Adipocyte (in vitro differentiated cells): ENCODE results near the gene TRIM2.

Experiments used
- DNase-seq: peaks from one replicate; pipeline ENCODE4 v3.0.0-alpha.2; 2015; ENCODE audit warnings: low read depth
- H3K27me3 ChIP-seq: replicated peaks from 2 replicates; pipeline ENCODE4 v1.7.0; 2013; ENCODE audit warnings: mild to moderate bottlenecking, low read length, moderate library complexity; ENCODE audit not compliant: control insufficient read depth, insufficient read depth
- H3K36me3 ChIP-seq: 2 replicates; pipeline ENCODE4 v1.7.0; 2013; ENCODE audit warnings: low read length, mild to moderate bottlenecking, moderate library complexity; ENCODE audit not compliant: control insufficient read depth, insufficient read depth, severe bottlenecking
- H3K4me1 ChIP-seq: 2 replicates; pipeline ENCODE4 v1.7.0; 2013; ENCODE audit warnings: mild to moderate bottlenecking, low read length, moderate library complexity; ENCODE audit not compliant: control insufficient read depth, insufficient read depth
- H3K4me3 ChIP-seq: 2 replicates; pipeline ENCODE4 v1.7.0; 2013; ENCODE audit warnings: mild to moderate bottlenecking, low read length, moderate library complexity
- H3K9ac ChIP-seq: 2 replicates; pipeline ENCODE4 v1.7.0; 2013; ENCODE audit warnings: mild to moderate bottlenecking, low read length, moderate library complexity
- H3K9me3 ChIP-seq: 2 replicates; pipeline ENCODE4 v1.7.0; 2013; ENCODE audit warnings: mild to moderate bottlenecking, low read length, moderate library complexity; ENCODE audit not compliant: control insufficient read depth

Gene TRIM2

GRCh38 chr4:153290134-153290533 is 85.9 kb downstream of the TRIM2 start:
- no peak for DNase-seq
- Histone ChIP-seq H3K9me3 (peaks cover 16% of the 10 kb centered on the region), H3K4me3 (no peak overlapping the region), H3K9ac (no peak overlapping the region), H3K4me1 (no peaks in the 10 kb centered on the region), H3K36me3 (no peaks in the 10 kb centered on the region), H3K27me3 (no peaks in the 10 kb centered on the region)

- no peak overlapping the region for H3K9ac ChIP-seq
- no peaks in the 10 kb centered on the region for H3K36me3 ChIP-seq
- H3K27me3 ChIP-seq = no peaks in the 10 kb centered on the region
- no peak for DNase-seq
- H3K9me3 ChIP-seq = peaks cover 16% of the 10 kb centered on the region
- peaks cover 9% of the 10 kb centered on the region for H3K4me1 ChIP-seq
- no peak overlapping the region for H3K4me3 ChIP-seq
These were observed 87.3 kb downstream of the TRIM2 start for GRCh38 chr4:153291562-153291961.

GRCh38 chr4:153292897-153293741 is 88.9 kb downstream of the TRIM2 start:
- DNase-seq = no peak
- H3K27me3 ChIP-seq = no peaks in the 10 kb centered on the region
- H3K9ac ChIP-seq = no peak overlapping the region
- peaks cover 12% of the 10 kb centered on the region for H3K4me1 ChIP-seq
- H3K9me3 ChIP-seq = peaks cover 11% of the 10 kb centered on the region
- H3K4me3 ChIP-seq = no peak overlapping the region
- no peaks in the 10 kb centered on the region for H3K36me3 ChIP-seq

GRCh38 chr4:153293742-153294057 is 89.5 kb downstream of the TRIM2 start:
- no peaks in the 10 kb centered on the region for H3K36me3 ChIP-seq
- peaks cover 12% of the 10 kb centered on the region for H3K4me1 ChIP-seq
- H3K27me3 ChIP-seq = no peaks in the 10 kb centered on the region
- H3K9me3 ChIP-seq = peaks cover 5% of the 10 kb centered on the region
- H3K9ac ChIP-seq = no peak overlapping the region
- H3K4me3 ChIP-seq = no peak overlapping the region
- no peak for DNase-seq

- Histone ChIP-seq H3K4me3 (no peak overlapping the region), H3K9ac (no peak overlapping the region), H3K27me3 (no peaks in the 10 kb centered on the region), H3K9me3 (peaks cover 6% of the 10 kb centered on the region), H3K36me3 (peaks cover under 1% of the 10 kb centered on the region), H3K4me1 (peaks cover 12% of the 10 kb centered on the region)
- peak; percentile 12 for DNase-seq
These were observed 90.4 kb downstream of the TRIM2 start for GRCh38 chr4:153294631-153295030.

GRCh38 chr4:153295131-153295755 is 91.0 kb downstream of the TRIM2 start:
- Histone ChIP-seq H3K36me3 (peaks cover 6% of the 10 kb centered on the region), H3K9ac (no peak overlapping the region), H3K9me3 (peaks cover 12% of the 10 kb centered on the region)

GRCh38 chr4:153296040-153296823 is 92.0 kb downstream of the TRIM2 start:
- Histone ChIP-seq H3K27me3 (no peaks in the 10 kb centered on the region), H3K4me1 (peaks cover 12% of the 10 kb centered on the region), H3K9me3 (peaks cover 13% of the 10 kb centered on the region), H3K4me3 (peak overlapping the region; percentile 15), H3K9ac (no peak overlapping the region), H3K36me3 (peaks cover 7% of the 10 kb centered on the region)
- peak; percentile 54 for DNase-seq

More at GRCh38 chr4:153295131-153295755, 91.0 kb downstream of the TRIM2 start:
- peaks cover 12% of the 10 kb centered on the region for H3K4me1 ChIP-seq
- no peak for DNase-seq
- no peaks in the 10 kb centered on the region for H3K27me3 ChIP-seq
- no peak overlapping the region for H3K4me3 ChIP-seq

- peaks cover 19% of the 10 kb centered on the region for H3K9me3 ChIP-seq
- no peak overlapping the region for H3K4me3 ChIP-seq
- H3K36me3 ChIP-seq = peaks cover 10% of the 10 kb centered on the region
These were observed 92.9 kb downstream of the TRIM2 start for GRCh38 chr4:153297116-153297515.

GRCh38 chr4:153310793-153311192 is 106.5 kb downstream of the TRIM2 start:
- Histone ChIP-seq H3K36me3 (no peaks in the 10 kb centered on the region), H3K9me3 (no peaks in the 10 kb centered on the region), H3K4me3 (no peak overlapping the region), H3K4me1 (no peaks in the 10 kb centered on the region), H3K27me3 (no peaks in the 10 kb centered on the region), H3K9ac (no peak overlapping the region)
- no peak for DNase-seq

More at GRCh38 chr4:153297116-153297515, 92.9 kb downstream of the TRIM2 start:
- no peak overlapping the region for H3K9ac ChIP-seq
- peaks cover 12% of the 10 kb centered on the region for H3K4me1 ChIP-seq
- no peaks in the 10 kb centered on the region for H3K27me3 ChIP-seq
- DNase-seq = no peak

GRCh38 chr4:153314915-153315314 is 110.7 kb downstream of the TRIM2 start:
- Histone ChIP-seq H3K9ac (no peak overlapping the region), H3K27me3 (no peaks in the 10 kb centered on the region), H3K4me1 (no peaks in the 10 kb centered on the region), H3K36me3 (peaks cover 4% of the 10 kb centered on the region), H3K4me3 (no peak overlapping the region), H3K9me3 (no peaks in the 10 kb centered on the region)
- no peak for DNase-seq

GRCh38 chr4:153318696-153319320 is 114.6 kb downstream of the TRIM2 start:
- Histone ChIP-seq H3K9ac (no peak overlapping the region), H3K27me3 (no peaks in the 10 kb centered on the region), H3K4me3 (no peak overlapping the region), H3K9me3 (no peaks in the 10 kb centered on the region), H3K4me1 (no peaks in the 10 kb centered on the region), H3K36me3 (peaks cover 7% of the 10 kb centered on the region)
- peak; percentile 78 for DNase-seq
